ENCODE results near the gene FTCDNL1.

The FTCDNL1 gene

DNA sequence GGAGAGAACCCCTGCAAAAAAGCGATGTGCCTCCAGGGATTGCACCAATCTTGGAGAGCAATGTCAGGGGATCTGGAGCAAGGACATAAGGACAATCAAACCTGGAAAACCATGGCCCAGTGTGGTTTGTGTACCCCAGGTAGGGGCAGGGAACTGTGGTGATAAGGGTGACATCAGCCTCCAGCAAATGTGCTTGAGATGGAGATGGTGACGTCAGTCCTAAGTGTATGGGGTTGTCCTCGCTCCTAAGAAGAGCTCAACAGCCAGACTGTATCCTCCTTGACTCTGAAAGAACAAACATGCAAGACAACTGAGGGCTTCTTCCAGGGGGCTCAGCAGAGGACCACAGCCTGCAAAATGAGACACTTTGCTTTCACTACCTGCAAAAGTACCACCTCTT lies 71.4 kb downstream of the FTCDNL1 start:
- no peak for DNase-seq

DNA sequence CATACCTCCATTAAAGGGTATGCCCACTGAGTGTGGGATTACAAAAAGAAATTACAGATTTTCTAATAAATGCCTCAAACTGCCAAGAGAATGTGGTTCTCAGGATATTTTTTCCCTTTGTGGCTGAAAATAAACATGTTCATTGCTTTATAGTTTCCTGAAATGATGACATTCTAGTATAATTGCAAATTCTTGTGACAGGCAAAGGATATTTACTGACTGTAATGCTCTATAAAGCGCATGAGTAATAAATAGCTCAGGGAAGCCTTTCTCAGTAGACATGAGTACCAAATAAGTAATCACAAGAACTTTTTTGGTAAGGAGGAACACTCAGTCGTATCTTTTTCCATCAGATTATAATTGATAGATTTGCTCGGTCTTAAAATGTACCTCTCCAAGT lies 72.3 kb downstream of the FTCDNL1 start:
- no peak for DNase-seq

DNA sequence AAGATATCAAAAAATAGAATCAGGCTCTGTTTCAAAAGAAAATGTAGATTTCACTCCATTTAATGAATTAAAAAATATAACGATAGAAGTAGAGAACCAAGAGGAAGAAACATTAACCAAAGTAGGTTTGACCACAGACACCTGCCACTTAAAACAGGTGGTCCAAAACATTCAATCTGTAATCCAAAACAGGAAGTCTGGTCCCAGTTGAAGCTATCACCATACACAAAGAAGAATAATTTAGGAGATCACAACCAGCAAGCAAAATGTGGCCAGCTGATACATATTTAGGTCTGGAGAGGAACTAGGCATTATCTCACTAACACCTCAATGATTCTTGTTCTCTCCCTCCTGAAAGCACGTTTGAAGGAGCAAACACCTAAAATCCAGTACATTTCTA lies 73.1 kb downstream of the FTCDNL1 start:
- DNase-seq: no peak

DNA sequence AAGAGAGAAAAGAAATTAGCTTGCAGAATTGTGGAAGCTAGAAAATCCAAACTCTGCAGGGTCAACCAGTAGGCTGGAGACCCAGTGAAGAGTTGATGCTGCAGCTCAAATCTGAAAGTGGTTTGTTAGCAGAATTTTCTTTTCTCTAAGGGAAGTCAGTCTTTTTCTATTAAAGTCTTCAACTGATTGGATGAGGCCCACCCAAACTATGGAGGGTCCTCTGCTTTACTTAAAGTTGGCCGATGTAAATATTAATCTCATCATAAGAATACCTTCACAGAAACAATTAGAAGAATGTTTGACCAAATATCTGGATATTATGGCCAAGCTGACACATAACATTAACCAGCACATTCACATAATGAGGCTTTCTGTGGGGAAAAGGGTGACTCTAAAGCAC lies 73.7 kb downstream of the FTCDNL1 start:
- no peak for DNase-seq

DNA sequence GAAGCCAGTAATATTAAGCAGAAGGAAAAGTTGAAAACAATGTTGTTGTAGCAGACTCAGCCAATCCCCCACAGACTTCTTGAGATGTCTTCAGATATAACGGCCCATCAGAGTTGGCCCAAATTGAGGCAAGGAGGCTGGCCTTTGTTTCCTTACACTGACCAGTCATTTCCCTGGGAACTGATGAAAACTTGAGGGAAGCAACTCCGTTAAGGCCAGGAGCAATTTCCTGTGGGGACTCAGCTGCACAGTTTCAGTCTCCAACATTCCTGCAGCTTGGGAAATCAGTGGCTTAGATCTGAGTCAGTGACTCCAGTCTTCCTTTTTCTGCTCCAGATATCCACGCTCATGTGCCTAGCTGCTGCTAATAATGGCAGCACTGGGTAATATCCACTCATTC lies 75.7 kb downstream of the FTCDNL1 start:
- no peak for DNase-seq

DNA sequence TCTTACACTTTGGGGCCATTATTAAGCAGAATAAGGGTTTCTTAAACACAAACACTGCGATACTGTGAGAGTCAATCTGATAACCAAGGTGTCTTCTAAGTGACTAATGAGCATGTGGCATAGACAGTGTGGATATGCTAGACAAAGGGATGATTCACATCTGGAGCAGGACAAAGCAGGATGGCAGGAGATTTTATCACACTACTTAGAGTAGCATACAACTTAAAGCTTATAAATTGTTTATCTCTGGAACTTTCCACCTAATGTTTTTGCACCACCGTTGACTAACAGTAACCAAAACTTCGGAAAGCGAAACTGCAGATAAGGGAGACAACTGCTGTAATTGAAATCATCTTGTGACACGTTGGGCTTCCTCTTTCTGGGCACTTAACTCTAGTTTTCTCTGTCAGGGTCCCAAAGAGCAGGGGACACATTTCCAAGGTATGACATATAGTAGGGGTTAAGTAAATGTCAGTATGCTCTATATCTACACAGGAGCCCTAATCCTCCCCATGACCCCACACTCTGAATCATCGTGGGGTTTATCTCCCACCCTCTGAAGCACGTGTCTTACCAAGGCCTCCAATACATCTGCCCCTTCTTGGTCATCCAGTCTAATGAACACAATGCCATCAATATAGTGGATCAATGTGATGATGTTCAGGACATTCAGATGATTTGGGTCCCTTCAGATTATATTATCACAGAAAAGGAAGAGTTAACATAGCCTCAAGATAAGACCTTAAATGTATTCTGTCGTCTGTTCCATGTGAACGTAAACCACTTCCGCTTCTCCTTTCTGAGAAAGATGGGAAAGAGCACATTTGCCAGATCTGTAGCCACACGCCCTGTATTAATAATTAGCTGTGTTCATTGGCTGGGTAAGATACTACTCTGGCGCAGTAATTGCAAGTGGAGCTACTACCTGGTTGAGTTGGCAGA lies 78.7 kb downstream of the FTCDNL1 start:
- DNase-seq: no peak

DNA sequence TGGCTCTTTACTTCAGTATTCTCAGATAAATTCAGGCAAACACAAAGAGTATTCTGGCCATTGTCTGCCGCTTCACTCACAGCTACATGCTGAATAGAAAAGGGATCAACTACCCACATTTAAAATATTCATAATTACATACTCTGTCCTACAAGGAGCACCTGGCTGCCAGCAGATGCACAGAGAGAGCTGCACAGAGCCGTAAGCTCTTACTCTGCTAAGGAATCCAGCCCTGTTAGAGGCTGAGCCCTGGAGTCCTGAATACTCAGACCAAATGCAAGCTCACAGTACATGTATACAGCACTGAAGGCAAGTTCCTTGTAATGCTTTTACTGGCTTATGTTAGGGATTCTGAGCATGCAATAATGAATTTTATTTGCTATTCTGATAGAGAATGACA lies 80.3 kb downstream of the FTCDNL1 start:
- no peak for DNase-seq

DNA sequence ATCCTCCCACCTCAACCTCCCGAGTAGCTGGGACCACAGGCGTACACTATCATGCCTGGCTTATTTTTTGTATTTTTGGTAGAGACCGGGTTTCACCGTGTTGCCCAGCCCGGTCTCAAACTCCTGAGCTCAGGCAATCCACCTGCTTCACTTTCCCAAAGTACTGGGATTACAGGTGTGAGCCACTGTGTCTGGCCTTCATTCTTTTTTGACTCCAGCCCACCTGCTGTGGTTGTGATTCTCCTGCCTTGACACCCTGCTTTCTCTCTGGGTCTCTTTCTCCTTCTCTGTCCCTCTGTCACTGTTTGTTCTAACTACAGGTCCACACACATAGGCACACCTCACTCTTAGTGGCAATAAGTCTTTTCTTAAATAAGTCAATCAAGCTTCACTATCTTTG lies 85.3 kb downstream of the FTCDNL1 start:
- DNase-seq: no peak

DNA sequence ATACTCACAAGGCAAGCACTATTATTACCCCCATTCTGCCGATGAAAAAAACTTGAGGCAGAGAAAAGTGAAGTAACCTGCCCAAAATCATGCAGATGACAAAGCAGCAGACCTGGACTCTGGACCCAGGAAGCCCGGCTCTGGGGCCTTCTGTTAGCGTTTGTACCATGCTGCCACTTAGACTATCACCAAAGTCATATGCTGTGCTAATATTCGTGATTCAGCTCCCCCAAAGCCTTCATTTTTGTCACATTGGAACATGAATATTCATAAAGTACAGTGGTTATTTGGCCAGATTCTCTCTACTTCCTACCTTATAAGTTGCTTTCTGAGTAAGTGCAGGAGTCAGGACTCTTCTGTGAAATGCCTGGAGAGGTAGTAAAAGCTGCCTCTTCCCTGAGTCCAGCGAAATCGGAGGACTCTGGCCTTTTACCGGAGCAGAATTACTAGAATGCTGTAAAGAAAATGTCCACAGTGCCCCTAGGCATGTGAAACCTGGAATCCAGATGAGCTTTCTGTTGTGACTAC lies 86.7 kb downstream of the FTCDNL1 start:
- DNase-seq: no peak

DNA sequence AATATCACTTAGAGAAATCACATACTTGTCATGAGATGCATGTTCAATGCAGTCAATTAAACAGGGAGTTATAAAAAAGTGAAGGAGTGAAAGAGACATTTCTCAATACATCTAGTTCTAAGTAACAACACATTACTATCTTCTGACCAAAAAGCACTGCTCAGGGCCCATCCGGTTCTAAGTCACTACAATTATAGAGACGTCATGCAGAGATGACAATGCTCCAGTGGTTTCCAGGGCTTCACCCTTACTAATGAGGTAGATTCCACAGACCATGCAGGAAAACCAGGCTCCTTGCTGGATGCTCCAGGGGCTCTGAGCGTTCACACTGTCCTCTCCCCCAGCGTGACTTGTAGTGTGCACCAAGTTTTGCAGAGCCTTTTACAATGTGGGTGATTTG lies 88.0 kb downstream of the FTCDNL1 start:
- no peak for DNase-seq

DNA sequence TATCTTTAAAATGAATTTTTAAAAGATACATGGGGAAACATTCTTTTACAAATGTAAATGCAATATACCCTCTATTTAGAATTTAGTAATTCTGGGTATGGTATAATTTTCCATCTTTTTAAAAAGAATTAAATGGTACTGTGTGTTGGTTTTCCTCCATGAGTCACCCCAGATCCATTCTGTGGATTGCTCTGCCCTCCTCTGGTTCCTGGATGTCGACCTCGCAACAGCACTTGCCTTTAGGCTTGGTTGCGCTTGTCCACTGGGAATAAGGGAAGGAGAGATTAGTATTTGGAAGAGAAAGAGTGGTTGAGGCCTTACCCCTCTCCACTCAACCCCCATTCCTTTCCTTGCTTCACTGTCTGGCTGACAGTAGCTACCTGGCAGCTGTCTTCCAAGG lies 90.4 kb downstream of the FTCDNL1 start:
- no peak for DNase-seq

DNA sequence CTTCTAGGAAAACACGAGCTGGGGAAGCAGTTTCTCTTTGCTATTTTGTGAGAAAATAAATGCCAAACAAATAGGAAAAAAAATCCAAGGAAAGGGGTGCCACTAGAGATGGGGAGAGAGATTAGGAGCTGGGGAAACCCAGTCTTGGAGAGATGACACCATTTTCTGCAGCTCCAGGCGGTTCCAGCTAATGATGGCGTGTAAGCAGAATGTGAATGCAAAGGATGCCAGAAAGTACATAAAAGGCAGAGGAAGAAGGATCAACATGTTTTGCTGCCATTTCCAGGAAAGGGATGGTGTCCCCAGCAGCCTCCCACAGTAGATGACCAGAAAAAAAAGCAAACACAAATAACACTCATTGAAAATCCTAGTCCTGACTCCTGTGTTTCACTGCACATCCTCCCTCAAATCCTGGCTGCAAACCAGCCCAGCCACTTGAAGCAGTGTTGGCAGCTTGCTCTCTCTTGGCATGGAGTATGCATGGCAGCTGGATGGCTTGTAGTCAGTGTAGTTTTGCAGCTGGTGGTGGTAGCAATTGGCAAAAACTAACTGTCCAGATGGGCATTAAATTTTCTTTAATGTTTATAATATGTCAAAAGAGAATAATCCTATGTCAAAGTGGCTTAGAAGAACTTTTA lies 93.6 kb downstream of the FTCDNL1 start:
- no peak for DNase-seq

DNA sequence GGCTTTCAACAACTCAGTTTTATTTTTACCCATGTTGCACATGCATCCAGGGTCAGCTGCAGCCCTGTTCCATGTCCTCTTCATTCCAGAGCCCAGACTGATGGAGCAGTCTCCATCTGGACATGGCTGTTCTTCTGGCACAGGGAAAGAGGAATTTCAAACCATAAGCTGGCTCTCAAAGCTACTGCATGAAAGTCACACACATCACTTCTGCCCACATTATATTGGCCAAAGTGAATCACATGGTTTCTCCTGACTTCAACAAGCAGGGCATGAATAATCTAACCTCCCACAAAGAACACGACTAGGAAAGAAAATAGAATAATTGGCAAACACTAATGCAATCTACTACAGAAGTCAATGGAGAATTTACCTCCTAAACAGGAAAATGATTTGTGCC lies 94.2 kb downstream of the FTCDNL1 start:
- DNase-seq: no peak

DNA sequence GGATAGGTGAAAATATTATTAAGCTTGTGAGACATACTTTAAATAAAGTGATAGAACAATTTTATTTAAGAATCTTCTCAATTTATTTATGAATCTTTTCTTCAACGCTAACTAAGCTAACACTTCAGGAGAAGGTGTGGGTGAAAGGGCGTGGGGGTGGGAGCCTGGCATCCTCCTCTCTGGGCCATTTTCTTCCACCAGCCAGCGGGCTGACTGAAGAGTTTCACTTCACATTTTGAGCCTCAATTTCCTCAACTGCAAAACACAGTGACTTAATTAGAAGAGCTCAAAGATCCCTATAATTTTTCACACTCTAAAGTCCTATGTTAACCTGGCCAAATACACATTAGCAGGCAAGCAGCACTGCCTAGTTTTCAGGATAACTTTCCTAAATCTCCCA lies 94.8 kb downstream of the FTCDNL1 start:
- no peak for DNase-seq

DNA sequence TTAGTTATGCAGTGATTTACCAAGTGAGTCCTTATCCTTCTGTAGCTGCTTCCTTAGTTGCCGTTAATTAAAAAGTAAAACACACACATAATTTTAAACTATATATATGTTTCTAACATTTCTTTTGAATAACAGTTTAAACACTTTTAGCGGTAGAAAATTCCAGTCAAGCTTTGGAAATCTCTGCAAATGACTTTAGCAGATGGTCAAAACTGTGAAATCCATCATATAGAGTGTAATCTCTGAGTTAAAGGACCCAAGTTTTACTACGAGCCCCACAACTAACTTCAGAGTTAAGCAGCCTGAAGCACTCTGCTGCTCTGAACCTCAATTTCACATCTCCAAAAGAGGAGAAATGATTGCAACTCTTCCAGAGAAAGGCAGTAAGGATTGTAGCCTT lies 96.2 kb downstream of the FTCDNL1 start:
- no peak for DNase-seq

DNA sequence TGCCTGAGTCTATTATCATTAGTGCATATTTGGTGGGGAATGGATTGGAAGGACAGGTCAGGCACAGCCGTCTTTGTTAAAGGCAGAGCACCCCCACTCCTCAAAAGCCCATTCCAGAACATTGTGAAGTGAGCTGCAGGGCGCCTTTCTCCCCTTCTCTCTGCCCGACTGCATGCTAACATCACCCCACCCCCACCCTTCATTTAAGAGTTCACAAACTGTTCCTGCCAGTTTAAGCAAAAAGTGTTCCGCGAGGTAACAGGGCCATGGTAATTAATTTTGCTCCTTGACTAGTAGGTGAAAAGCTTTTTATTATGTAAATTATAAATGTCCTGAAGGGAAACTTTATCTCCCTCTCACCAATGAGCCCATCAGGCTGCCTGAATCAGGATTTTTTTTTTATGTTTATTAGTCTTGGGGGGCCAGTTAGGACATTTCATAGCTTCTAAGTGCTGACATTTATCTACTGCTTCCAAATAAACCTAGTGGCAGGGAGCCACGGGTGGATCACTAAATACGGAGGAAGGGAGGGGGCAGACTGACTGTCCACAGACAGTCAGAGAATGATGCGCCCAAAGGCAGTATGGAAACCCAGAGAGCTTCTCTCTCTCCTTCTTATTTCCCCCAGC lies 99.4 kb downstream of the FTCDNL1 start:
- no peak for DNase-seq

DNA sequence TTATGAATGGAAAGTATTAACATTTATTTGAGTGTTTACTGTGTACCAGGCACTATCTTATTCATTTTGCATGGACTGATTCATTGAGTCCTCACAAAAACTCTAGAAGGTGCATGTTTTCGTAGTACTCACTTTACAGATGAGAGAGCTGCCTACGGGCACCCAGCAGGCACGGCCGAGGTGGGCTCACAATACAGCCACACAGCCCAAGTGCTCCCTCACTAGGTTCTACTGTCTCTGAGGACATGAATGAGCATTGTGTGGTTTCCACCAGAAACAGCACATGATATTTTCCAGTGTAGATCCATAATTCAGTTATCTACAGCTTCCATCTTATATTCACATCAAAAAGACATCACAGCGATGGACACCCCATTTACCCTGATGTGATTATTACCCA lies 101.4 kb downstream of the FTCDNL1 start:
- DNase-seq: no peak

DNA sequence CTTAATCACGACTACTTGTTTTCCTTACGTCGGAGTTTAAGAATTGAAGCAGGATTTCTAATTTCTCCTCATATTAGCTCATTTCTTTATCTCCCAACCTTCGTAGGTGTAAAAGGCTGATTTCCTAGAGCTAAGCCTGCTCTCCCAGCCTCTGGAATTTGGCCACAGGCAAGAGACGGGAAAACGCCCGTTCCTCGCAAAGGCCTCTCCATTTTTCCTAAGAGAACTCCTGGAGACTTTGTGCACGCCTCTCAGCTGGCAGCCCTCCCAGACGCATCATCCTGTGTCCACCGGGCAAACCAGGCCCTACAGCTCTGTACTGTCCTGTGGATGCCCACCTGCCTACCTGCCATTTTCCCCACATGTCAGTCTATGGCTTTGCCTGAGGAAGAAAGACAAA lies 106.3 kb downstream of the FTCDNL1 start:
- DNase-seq: no peak

DNA sequence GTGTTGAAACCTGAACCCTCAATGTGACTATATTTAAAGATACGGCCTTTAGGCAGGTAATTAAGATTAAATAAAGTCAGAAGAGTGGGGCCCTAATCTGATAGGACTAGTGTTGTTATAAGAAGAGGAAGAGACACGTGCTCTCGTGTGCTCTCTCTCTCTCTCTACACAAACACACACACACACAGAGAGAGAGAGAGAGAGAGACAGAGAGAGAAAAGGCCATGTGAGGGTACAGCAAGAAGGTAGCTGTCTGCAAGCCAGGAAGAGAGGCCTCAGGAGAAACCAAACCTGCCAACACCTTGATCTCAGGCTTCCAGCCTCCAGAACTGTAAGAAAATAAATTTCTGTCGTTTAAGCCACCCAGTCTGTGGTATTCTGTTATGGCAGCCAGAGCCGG lies 106.7 kb downstream of the FTCDNL1 start:
- no peak for DNase-seq

DNA sequence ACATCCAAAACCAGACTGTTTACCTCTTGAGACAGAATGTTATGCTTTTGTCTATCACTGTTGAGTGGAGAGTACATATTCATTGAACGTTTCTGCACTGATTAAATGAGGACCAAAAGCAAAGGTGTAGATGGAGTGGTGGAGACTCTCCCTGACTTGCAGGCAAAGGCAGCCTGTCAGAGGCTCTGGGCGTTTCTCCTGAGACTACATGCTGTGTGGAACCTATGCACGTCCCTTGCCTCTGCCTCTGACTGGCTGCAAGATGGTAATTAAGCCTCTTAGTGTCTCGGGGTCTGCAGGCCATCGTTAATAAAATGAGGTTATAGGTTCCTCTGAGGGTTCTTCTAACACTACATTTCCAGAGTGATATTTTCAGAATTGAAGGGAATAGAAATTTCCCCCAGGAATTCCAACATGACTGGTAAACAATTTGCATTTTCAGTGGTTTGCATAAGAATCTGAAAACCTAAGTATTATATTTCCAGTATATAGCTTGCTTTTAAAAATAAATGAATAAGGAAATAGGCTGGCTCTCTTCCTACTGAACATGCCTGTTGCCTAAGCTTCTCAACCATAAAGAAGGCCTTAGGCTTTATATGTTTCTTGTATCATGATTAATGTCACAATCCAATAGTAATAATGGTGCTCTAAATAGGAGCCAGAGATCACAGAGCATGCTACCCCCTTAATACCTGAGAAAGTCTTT lies 107.4 kb downstream of the FTCDNL1 start:
- no peak for DNase-seq

DNA sequence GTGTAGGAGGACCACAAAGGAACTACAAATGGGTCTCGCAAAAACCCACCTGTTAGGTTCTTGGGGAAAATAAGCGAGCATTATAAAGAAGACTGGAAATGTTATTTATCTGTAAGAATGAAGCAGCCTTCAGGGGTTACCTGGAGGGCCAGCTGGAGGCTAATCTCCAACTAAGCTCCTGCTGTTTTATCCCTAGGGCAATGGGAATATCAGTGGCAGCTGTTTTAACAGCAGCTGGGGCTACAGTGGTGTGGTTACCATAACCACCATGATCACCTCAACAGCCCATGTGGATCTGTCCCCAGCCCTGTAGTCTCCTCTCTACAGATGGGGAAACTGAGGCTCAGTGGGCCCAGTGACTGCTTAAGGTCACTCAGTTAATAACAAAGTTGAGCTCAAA lies 108.1 kb downstream of the FTCDNL1 start:
- no peak for DNase-seq

DNA sequence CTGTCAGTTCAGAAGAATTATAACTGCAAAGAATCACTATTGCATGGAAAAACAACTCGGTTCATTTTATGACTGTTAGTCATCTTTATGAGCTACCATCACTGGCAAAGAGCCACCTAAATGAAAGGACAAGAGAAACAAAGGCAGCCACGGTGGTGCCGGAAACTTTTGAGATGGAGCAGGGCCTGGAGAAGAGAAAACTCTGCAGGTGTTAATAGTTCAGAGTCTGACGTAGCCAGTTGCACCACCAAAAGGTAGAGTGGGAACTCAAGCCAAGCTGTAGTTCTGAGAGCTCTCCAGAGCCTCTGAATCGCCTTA lies 110.9 kb downstream of the FTCDNL1 start:
- DNase-seq: no peak

DNA sequence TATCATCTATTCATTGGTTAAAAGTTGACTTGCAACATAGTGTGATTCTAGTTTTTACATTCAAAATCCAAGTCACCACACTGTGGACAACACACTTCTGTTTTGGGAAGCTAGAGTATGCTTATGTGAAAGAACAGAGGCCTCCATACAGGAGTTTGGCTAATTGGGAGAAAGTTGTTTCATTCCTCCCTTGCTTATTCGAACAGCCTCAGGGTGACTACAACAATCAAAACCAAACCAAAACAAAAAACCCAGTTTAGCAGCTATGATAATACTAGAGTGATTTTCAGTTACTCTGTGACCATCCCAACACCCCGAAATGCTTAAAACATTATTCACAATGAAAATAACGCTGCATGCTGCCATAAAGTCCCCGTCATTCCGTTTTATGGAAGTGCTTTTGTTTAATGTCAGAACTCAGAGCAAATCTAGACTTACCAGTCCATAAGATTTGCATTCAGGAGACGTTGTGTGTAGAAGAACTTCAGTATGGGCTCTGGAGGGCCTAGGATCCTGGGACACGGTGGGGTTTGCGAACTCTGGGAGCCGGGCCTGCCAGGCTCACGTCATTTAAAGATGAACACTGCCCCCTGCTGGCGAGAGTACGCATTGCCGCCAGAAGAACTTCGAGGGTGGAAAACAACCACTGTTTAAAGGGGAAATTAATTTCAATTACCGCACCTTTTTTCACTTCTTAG lies 111.4 kb downstream of the FTCDNL1 start:
- no peak for DNase-seq

Data from NCI-H187 (cell line).